CD4-positive, alpha-beta T cell treated with Interleukin-2 at 100 ng/mL for 4 hours (primary cell): Measurements from ENCODE around the gene LRRC14B.
"Not testable (repeated sequence)": the region's sequence is repeated elsewhere in the genome, so short reads cannot be mapped to it uniquely, and the experiment has no call there.

Source experiments
- DNase-seq: peaks from one replicate; pipeline ENCODE4 v3.0.0-alpha.2; 2020; ENCODE audit warnings: low spot score

The LRRC14B gene

GRCh38 chr5:160173-160510 is 31.2 kb upstream of the LRRC14B start:
- no peak for DNase-seq

GRCh38 chr5:160921-161802 is 30.1 kb upstream of the LRRC14B start:
- DNase-seq: no peak

- DNase-seq: no peak
Observed at GRCh38 chr5:161803-162110, 29.5 kb upstream of the LRRC14B start.

GRCh38 chr5:162190-162564 is 29.1 kb upstream of the LRRC14B start:
- DNase-seq: no peak

GRCh38 chr5:162565-163337 is 28.5 kb upstream of the LRRC14B start:
- DNase-seq: no peak

- DNase-seq: no peak
Observed at GRCh38 chr5:163338-163620, 28.0 kb upstream of the LRRC14B start.

GRCh38 chr5:163841-164240 is 27.5 kb upstream of the LRRC14B start:
- DNase-seq: no peak

- no peak for DNase-seq
Observed at GRCh38 chr5:164244-164643, 27.1 kb upstream of the LRRC14B start.

- not testable (repeated sequence) for DNase-seq
Observed at GRCh38 chr5:164783-165182, 26.5 kb upstream of the LRRC14B start.

- DNase-seq: no peak
Observed at GRCh38 chr5:166441-167372, 24.6 kb upstream of the LRRC14B start.

GRCh38 chr5:167511-167910 is 23.8 kb upstream of the LRRC14B start:
- no peak for DNase-seq

- no peak for DNase-seq
Observed at GRCh38 chr5:167982-168660, 23.2 kb upstream of the LRRC14B start.

GRCh38 chr5:169071-169727 is 22.1 kb upstream of the LRRC14B start:
- no peak for DNase-seq

- no peak for DNase-seq
Observed at GRCh38 chr5:169728-170094, 21.6 kb upstream of the LRRC14B start.

- DNase-seq: no peak
Observed at GRCh38 chr5:170971-171800, 20.1 kb upstream of the LRRC14B start.

- DNase-seq: no peak
Observed at GRCh38 chr5:171801-172331, 19.4 kb upstream of the LRRC14B start.

- no peak for DNase-seq
Observed at GRCh38 chr5:172421-172820, 18.9 kb upstream of the LRRC14B start.

- DNase-seq: no peak
Observed at GRCh38 chr5:172841-173251, 18.4 kb upstream of the LRRC14B start.

- no peak for DNase-seq
Observed at GRCh38 chr5:173392-174290, 17.7 kb upstream of the LRRC14B start.

GRCh38 chr5:174291-174600 is 17.0 kb upstream of the LRRC14B start:
- DNase-seq: no peak
